AG04450 (cell line): ENCODE results near the gene CDC25A. TPM values are rescaled to one million over a fixed set of nuclear protein-coding genes. Genes with fewer than 3 reads are reported as not detected.

ENCODE experiments used
- CTCF ChIA-PET: fragments of 300-600, 350-600 bp; formaldehyde crosslinking; extraction: SDS; loops from one replicate; lab custom pipeline; 2022; ENCODE audit warnings: antibody characterized with exemption, inconsistent platforms; lab: Charles Lee
- POLR2A ChIA-PET: fragments of 350-600 bp; formaldehyde crosslinking; extraction: SDS; loops from one replicate; lab custom pipeline; 2021; ENCODE audit warnings: antibody characterized with exemption, inconsistent platforms; lab: Yijun Ruan, JAX
- DNase-seq: peaks from one replicate; pipeline ENCODE4 v3.0.0-alpha.2; 2011; ENCODE audit warnings: low read depth, low spot score
- H3K27ac ChIP-seq: one replicate; pipeline ENCODE4 v1.5.1; 2012; ENCODE audit warnings: low read depth, low read length, control low read depth
- H3K27me3 ChIP-seq: one replicate; pipeline ENCODE4 v1.6.0; 2012; ENCODE audit warnings: low read length; ENCODE audit not compliant: control insufficient read depth, insufficient read depth
- H3K4me3 ChIP-seq: 2 replicates; pipeline ENCODE4 v1.5.1; 2011; ENCODE audit warnings: mild to moderate bottlenecking, low read depth, low read length, control low read depth
- H3K9me3 ChIP-seq: 2 replicates; pipeline ENCODE4 v1.5.1; 2012; ENCODE audit warnings: low read length; ENCODE audit not compliant: control insufficient read depth, insufficient read depth
- polyA plus RNA-seq: library from polyadenylated mRNA; depleted of rRNA; stranded (reverse); fragments of >200 nt; gene quantifications from 2 replicates; pipeline ENCODE4 v1.2.3, GENCODE V29; 2011
- TF ChIP-seq, protein P1 (sequence below): IDR thresholded peaks from 2 replicates; pipeline ENCODE4 v1.5.1; 2011; ENCODE audit warnings: low read depth, low read length, control low read depth, inconsistent platforms

The CDC25A gene
- polyA plus RNA-seq, 1 experiment, result 2.1 TPM

DNA sequence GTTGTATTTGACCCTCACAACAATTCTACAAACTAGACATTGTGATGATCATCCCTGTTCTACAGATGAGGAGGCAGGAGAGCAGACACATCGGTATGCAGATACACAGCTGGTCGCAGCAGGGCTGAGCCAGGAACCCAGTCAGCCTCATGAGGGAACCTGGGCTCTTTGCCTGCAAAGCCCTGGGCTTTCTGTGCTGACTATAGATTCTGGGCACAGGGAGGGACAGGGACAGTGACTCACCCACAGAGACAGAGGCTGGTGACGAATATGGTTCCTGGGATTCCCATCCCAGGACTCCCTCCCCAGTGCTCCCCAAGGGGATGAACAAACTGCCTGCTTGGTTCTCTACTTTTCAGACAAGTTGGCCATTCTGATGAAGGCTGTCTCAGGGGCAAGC lies 31.3 kb upstream of the CDC25A start:
- ChIA-PET POLR2A (no interaction called here), CTCF (no interaction called here)
- TF ChIP-seq, protein P1, sequence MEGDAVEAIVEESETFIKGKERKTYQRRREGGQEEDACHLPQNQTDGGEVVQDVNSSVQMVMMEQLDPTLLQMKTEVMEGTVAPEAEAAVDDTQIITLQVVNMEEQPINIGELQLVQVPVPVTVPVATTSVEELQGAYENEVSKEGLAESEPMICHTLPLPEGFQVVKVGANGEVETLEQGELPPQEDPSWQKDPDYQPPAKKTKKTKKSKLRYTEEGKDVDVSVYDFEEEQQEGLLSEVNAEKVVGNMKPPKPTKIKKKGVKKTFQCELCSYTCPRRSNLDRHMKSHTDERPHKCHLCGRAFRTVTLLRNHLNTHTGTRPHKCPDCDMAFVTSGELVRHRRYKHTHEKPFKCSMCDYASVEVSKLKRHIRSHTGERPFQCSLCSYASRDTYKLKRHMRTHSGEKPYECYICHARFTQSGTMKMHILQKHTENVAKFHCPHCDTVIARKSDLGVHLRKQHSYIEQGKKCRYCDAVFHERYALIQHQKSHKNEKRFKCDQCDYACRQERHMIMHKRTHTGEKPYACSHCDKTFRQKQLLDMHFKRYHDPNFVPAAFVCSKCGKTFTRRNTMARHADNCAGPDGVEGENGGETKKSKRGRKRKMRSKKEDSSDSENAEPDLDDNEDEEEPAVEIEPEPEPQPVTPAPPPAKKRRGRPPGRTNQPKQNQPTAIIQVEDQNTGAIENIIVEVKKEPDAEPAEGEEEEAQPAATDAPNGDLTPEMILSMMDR, result no peak
- no peak for DNase-seq
- Histone ChIP-seq H3K4me3 (no peak overlapping the region), H3K27ac (no peak overlapping the region), H3K9me3 (no peaks in the 10 kb centered on the region), H3K27me3 (peaks cover 38% of the 10 kb centered on the region)

DNA sequence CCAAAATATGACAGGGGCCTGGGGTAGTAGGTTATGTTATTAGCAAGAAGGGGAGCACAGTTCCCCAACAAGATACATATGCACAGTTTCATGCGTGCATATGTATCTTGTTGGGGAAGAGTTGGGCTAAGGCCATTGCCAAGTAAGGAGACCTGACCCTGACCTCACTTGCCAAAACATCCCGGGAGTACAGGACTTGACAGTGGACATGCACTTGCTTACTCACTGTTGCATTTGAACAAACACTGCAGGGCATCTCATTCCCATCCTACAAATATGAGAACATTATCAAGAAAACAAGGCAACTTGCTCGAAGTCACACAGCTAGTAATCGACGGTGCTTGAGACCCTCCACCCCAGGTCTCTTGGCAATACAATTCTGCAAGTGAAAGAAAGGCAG lies 30.3 kb upstream of the CDC25A start:
- TF ChIP-seq, protein P1, result no peak
- Histone ChIP-seq H3K27ac (no peak overlapping the region), H3K27me3 (peaks cover 37% of the 10 kb centered on the region), H3K4me3 (no peak overlapping the region), H3K9me3 (no peaks in the 10 kb centered on the region)
- DNase-seq, result no peak
- ChIA-PET POLR2A (no interaction called here), CTCF (no interaction called here)

DNA sequence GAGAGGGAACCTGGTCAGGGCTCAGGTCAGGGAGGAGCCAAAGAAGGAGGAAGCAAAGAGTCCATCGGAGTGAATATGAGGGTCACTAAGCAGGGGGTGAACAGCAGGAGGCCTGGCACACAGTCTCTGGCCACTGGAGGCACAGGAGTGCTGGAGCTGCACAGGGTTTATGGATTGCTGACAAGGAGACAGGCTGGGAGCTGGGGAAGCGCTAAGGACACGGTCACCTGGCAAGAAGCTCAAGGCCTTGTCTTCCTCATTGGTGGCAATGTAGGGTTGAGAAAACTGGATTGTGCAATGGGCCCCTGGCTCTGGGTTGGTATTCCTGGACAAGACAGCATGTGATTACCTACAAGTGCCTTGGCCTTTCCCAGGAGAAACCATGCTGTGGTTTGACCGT lies 29.2 kb upstream of the CDC25A start:
- DNase-seq, result no peak
- no peak overlapping the region for H3K27ac ChIP-seq
- peaks cover 37% of the 10 kb centered on the region for H3K27me3 ChIP-seq
- H3K4me3 ChIP-seq, result no peak overlapping the region
- TF ChIP-seq, protein P1, result no peak
- H3K9me3 ChIP-seq, result no peaks in the 10 kb centered on the region
- POLR2A ChIA-PET, result no interaction called here
- CTCF ChIA-PET, result no interaction called here

DNA sequence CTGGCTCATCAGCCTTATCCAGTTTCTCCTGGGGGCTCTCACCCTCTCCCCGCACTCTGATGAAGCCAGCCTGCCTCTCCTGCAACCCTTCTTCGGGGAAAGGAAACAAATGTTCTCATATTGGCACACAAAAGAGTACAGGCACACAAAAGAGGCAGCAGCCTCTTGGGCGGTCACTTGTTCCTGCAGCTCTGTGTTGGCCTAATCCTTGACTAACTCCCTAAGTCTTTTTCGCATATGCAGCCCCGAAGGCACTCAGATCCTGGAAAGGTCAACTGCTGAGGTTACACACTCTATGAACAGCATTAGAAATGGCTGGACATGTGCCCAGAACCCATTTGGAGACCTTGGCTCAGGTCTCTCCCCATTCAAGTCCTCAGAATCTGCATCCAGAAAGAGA lies 27.7 kb upstream of the CDC25A start:
- TF ChIP-seq, protein P1, result no peak
- POLR2A ChIA-PET, result no interaction called here
- H3K4me3 ChIP-seq, result no peak overlapping the region
- CTCF ChIA-PET, result interaction anchor here (1.2 kb wide), 1 partner anchor 220 kb away, joined by 3 read pairs; no protein-coding TSS in a partner anchor
- no peaks in the 10 kb centered on the region for H3K9me3 ChIP-seq
- no peak for DNase-seq
- H3K27ac ChIP-seq, result no peak overlapping the region
- peaks cover 37% of the 10 kb centered on the region for H3K27me3 ChIP-seq

DNA sequence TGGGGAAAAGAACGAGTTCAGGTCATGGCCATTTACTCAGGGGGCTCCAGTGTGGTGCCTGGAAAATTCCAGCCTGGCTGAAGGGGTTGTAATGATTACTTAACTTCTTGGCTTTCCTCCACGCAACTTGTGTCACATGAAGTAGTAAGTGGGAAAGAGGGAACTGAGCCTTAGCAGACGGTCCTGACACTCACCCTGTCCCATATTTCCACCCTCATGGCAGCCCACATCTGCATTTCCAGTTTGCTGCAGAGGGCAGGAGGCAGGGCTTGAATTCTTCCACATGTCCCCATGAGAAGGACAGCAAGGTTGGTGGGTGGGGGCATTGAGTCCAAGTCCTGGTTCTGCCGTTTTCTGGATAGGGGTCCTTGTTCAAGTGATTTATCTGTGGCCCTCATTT lies 27.2 kb upstream of the CDC25A start:
- no peaks in the 10 kb centered on the region for H3K9me3 ChIP-seq
- no peak for DNase-seq
- no peak overlapping the region for H3K4me3 ChIP-seq
- H3K27me3 ChIP-seq, result peaks cover 36% of the 10 kb centered on the region
- ChIA-PET CTCF (interaction anchor here (1.2 kb wide), 1 partner anchor 221 kb away, joined by 3 read pairs; no protein-coding TSS in a partner anchor), POLR2A (no interaction called here)
- TF ChIP-seq, protein P1, result no peak
- H3K27ac ChIP-seq, result no peak overlapping the region
